ENCODE measurements around the gene ZNF648.

DNA sequence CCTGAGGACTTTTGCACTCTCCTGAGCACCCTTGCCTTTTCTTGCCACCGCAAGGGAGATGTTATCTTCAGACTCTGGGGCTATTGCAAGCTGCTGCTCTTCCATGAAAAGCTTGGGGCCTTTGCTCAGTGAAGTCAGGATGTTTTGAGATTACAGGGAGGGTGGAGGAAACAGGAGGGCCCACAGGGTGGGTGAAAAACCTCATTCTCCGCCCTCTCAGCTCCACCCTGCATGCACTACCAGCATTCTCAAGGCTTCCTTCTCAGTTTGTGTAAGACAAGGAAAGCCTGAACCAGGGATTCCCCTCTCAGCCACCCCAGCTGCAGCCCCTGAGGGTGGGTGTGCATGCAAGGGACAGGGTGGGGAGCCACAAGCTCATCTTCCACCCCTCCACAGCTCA lies 25.8 kb upstream of the ZNF648 start:
- TF ChIP-seq POLR2A (IDR thresholded peaks at IDR 0.05; ENCODE audit: low read depth, low read length), result no peak
- TF ChIP-seq, protein P1, sequence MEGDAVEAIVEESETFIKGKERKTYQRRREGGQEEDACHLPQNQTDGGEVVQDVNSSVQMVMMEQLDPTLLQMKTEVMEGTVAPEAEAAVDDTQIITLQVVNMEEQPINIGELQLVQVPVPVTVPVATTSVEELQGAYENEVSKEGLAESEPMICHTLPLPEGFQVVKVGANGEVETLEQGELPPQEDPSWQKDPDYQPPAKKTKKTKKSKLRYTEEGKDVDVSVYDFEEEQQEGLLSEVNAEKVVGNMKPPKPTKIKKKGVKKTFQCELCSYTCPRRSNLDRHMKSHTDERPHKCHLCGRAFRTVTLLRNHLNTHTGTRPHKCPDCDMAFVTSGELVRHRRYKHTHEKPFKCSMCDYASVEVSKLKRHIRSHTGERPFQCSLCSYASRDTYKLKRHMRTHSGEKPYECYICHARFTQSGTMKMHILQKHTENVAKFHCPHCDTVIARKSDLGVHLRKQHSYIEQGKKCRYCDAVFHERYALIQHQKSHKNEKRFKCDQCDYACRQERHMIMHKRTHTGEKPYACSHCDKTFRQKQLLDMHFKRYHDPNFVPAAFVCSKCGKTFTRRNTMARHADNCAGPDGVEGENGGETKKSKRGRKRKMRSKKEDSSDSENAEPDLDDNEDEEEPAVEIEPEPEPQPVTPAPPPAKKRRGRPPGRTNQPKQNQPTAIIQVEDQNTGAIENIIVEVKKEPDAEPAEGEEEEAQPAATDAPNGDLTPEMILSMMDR (IDR thresholded peaks at IDR 0.05 in 2 of 3, conservative IDR thresholded peaks at IDR 0.05 in 1 of 3; ENCODE audit: control insufficient read depth in 2 of 3, extremely low read depth in 1 of 3, insufficient read depth in 1 of 3, low read depth in 3 of 3, low read length in 3 of 3), result no peak
- TF ChIP-seq MXI1 (IDR thresholded peaks at IDR 0.05; ENCODE audit: low read depth, low read length), result no peak
- no peak for TF ChIP-seq POLR2AphosphoS5 (IDR thresholded peaks at IDR 0.05; ENCODE audit: low read length)
- no peak for TF ChIP-seq EZH2 (IDR thresholded peaks at IDR 0.05; ENCODE audit: borderline replicate concordance, control insufficient read depth, low read depth, low read length)
- TF ChIP-seq SP1 (IDR thresholded peaks at IDR 0.05; ENCODE audit: low read depth, low read length), result no peak
- no peak for TF ChIP-seq RAD51 (IDR thresholded peaks at IDR 0.05)
- TF ChIP-seq PKNOX1 (IDR thresholded peaks at IDR 0.05), result no peak
- TF ChIP-seq ETV6 (conservative IDR thresholded peaks at IDR 0.05 in 1 of 2, IDR thresholded peaks at IDR 0.05 in 1 of 2; ENCODE audit: borderline replicate concordance in 1 of 2, low read depth in 1 of 2), result no peak
- no peak for TF ChIP-seq ATF3 (IDR thresholded peaks at IDR 0.05; ENCODE audit: borderline replicate concordance, extremely low read depth, low read depth, low read length)
- no peak for TF ChIP-seq TARDBP (IDR thresholded peaks at IDR 0.05; ENCODE audit: borderline replicate concordance)
- TF ChIP-seq EP300 (IDR thresholded peaks at IDR 0.05; ENCODE audit: borderline replicate concordance in 1 of 2, control insufficient read depth in 1 of 2, low read depth in 2 of 2, low read length in 2 of 2), result no peak

Data from GM12878 (cell line).